Ishikawa (cell line): ENCODE data around the gene EMILIN1.

Experiments used
- CEBPB ChIP-seq: IDR thresholded peaks from 2 replicates; pipeline ENCODE4 v1.6.1; 2012
- CREB1 ChIP-seq: IDR thresholded peaks from 2 replicates; pipeline ENCODE4 v1.6.1; 2012; ENCODE audit warnings: low read depth
- EGR1 ChIP-seq: IDR thresholded peaks from 2 replicates; pipeline ENCODE4 v1.6.1; 2012
- EP300 ChIP-seq: IDR thresholded peaks from 2 replicates; pipeline ENCODE4 v1.6.1; 2012; ENCODE audit warnings: borderline replicate concordance
- NFIC ChIP-seq: IDR thresholded peaks from 2 replicates; pipeline ENCODE4 v1.6.1; 2012
- REST ChIP-seq: IDR thresholded peaks from 2 replicates; pipeline ENCODE4 v1.6.1; 2012; ENCODE audit warnings: low read depth, mild to moderate bottlenecking
- TAF1 ChIP-seq: IDR thresholded peaks from 2 replicates; pipeline ENCODE4 v1.6.1; 2012; ENCODE audit warnings: low read depth, mild to moderate bottlenecking
- TCF12 ChIP-seq: IDR thresholded peaks from 2 replicates; pipeline ENCODE4 v1.6.1; 2012; ENCODE audit warnings: low read depth
- TEAD4 ChIP-seq: IDR thresholded peaks from 2 replicates; pipeline ENCODE4 v1.6.1; 2012
- YY1 ChIP-seq: IDR thresholded peaks from 2 replicates; pipeline ENCODE4 v1.6.1; 2012; ENCODE audit warnings: low read depth
- ZBTB7A ChIP-seq: IDR thresholded peaks from 2 replicates; pipeline ENCODE4 v1.6.1; 2012; ENCODE audit warnings: low read depth

The EMILIN1 gene

GRCh38 chr2:27133195-27133875 lies 54.9 kb downstream of the EMILIN1 start:
- TF ChIP-seq NFIC, result no peak
- no peak for TF ChIP-seq REST
- TF ChIP-seq TAF1, result peak; percentile 15; the same call in 1 of the 2 replicates

- TF ChIP-seq EP300 (no peak), CREB1 (peak; percentile 51; the same call in 1 of the 2 replicates), ZBTB7A (peak; percentile 68; the same call in 1 of the 2 replicates), TEAD4 (no peak), TAF1 (peak; percentile 81)
Measured at GRCh38 chr2:27133905-27134780, 55.7 kb downstream of the EMILIN1 start, which contains the start of gene PREB. TSS of gene PREB (minus strand) at chr2:27134636. CDS start at chr2:27134421, 215 bp downstream.

GRCh38 chr2:27134781-27135477 lies 56.5 kb downstream of the EMILIN1 start:
- TF ChIP-seq YY1 (peak; percentile 97; the same call in 1 of the 2 replicates), REST (no peak), TCF12 (no peak), EGR1 (peak; percentile 64)

GRCh38 chr2:27135478-27135955 lies 57.1 kb downstream of the EMILIN1 start:
- TF ChIP-seq CEBPB, result no peak
